Adrenal gland (tissue), 12 donors: ENCODE measurements around the gene FAM228A. TPM values are rescaled to one million over a fixed set of nuclear protein-coding genes. Genes with fewer than 3 reads are reported as not detected.

Experiments used
- DNase-seq, 7 donors: peaks; one replicate each; pipeline ENCODE4 v3.0.0-alpha.2; 2019 to 2020
- H3K27ac ChIP-seq, 5 donors: fragments of 200-600 bp; sonication (generic) in 4 of 5; 1 replicate in 3 of 5; 2 replicates in 2 of 5; pipeline versions ENCODE4 v1.5.1 to v1.8.0; 2016 to 2020; ENCODE audit warnings: mild to moderate bottlenecking in 1 of 5
- H3K27me3 ChIP-seq: fragments of 200-600 bp; 2 replicates; pipeline ENCODE4 v1.8.0; 2021
- H3K36me3 ChIP-seq, 2 donors: fragments of 200-600 bp; replicated peaks in 1 of 2; 1 replicate in 1 of 2; 2 replicates in 1 of 2; pipeline versions ENCODE4 v1.5.1 to v1.8.0; 2018 to 2022
- H3K4me1 ChIP-seq, 2 donors: fragments of 200-600 bp; replicated peaks in 1 of 2; 1 replicate in 1 of 2; 2 replicates in 1 of 2; pipeline versions ENCODE4 v1.5.1 to v1.8.0; 2018 to 2021
- H3K4me3 ChIP-seq, 4 donors: fragments of 200-600 bp; sonication (generic) in 3 of 4; one replicate each; pipeline ENCODE4 v1.5.1; 2016 to 2018
- H3K9me3 ChIP-seq, 3 donors: fragments of 200-600 bp; sonication (generic) in 1 of 3; replicated peaks in 1 of 3; 1 replicate in 2 of 3; 2 replicates in 1 of 3; pipeline versions ENCODE4 v1.5.1 to v1.8.0; 2016 to 2021
- POLR2A ChIP-seq, 2 donors: fragments of 450-650 bp; IDR thresholded peaks; one replicate each; pipeline ENCODE4 v1.6.1; 2017; ENCODE audit warnings: antibody characterized with exemption in 2 of 2, mild to moderate bottlenecking in 2 of 2, moderate library complexity in 1 of 2
- WGBS, 4 donors: extraction: QIAGEN DNeasy Blood & Tissue Kit in 2 of 4; methylation state at CpG; one replicate each; pipeline versions ENCODE4 v1.1.5 to v1.1.7; 2013 to 2017; 5-methylcytosine and 5-hydroxymethylcytosine counted together
- intact Hi-C, 2 donors: fragments of 100-400 bp; cut with DNase I; formaldehyde crosslinking; loops; one replicate each; pipeline versions ENCODE4 v1.14.1 to v1.15.0; 2022 to 2023
- polyA plus RNA-seq, 3 donors: library from polyadenylated mRNA; stranded (reverse); fragments of 200-250 nt in 2 of 3; fragments of 350-450 nt in 1 of 3; fragmentation: Illumina TruSeq in 1 of 3; extraction: RNeasy Lipid Tissue Mini Kit (QIAGEN cat#74804) in 1 of 3; gene quantifications; one replicate each; pipeline ENCODE4 v1.2.3, GENCODE V29; 2013 to 2014
- total RNA-seq, 9 donors: library from RNA; depleted of rRNA in 4 of 9; stranded (reverse); fragments of >200 nt in 4 of 9; fragments of 120-200 nt in 1 of 9; fragmentation: NEBNext Ultra II Directional in 1 of 9; extraction: Animal tissue kit (Norgen Biotek cat#: 25700) in 1 of 9; gene quantifications; one replicate each; pipeline versions ENCODE4 v1.1.0 to v1.2.4, GENCODE V29; 2013 to 2023
- TF ChIP-seq, protein P1 (sequence below), 6 experiments: fragments of 450-650 bp in 4 of 6; fragments of 200-600 bp in 2 of 6; sonication (generic) in 1 of 6; IDR thresholded peaks; 1 replicate in 5 of 6; 2 replicates in 1 of 6; pipeline versions ENCODE4 v1.5.1 to v1.8.0; 2016 to 2021; ENCODE audit warnings: antibody characterized with exemption in 6 of 6, mild to moderate bottlenecking in 2 of 6, moderate library complexity in 1 of 6
- donor health status: healthy with polysubstance abuse.
- donor health status: Bipolar disorder and iron deficiency.
- donor health status: DM: yes; HTN: yes; CAD: no.
- donor health status: DM: no; HTN: no; CAD: no.
- donor health status: DM: no; HTN: no; CAD: no.
- donor health status: DM: yes; HTN: yes; CAD: no.

FAM228A gene
- total and polyA plus RNA-seq, 12 donors: 0.28 to 2.4 (median 0.72) TPM

DNA sequence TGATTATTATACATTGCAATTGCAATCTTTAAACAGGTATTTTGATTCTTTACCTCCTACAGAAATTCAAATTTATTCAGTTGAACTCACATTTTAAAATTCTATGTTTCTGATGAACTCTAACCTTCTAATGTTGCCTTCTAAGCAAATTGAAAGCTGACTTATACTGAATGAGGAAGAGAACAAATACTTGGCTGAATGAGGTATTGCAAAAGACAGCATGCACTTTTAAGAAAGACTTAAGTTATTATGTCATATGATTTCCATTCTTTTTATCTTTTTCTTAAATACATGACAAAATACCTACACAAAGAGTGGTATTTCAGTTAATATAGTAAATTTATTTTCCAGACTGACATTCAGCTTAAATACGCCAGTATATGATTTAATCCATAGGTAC is 64.7 kb downstream of the FAM228A start:
- intact Hi-C loops: no loop called here
- 93 to 99% (median 97%) methylated on average over 1 of the region's 1 CpG for WGBS, 4 donors
- no peak overlapping the region for H3K4me3 ChIP-seq

More for the DNA sequence above, 64.7 kb downstream of the FAM228A start:
- DNase-seq: no peak
- Histone ChIP-seq H3K27me3 (no peaks in the 10 kb centered on the region), H3K9me3 (no peaks in the 10 kb centered on the region), H3K4me1 (no peaks in the 10 kb centered on the region), H3K36me3 (peaks cover 0 to 5% of the 10 kb centered on the region in 2 donors), H3K27ac (no peak overlapping the region)
- TF ChIP-seq POLR2A (IDR thresholded peaks at IDR 0.05): no peak
- TF ChIP-seq, protein P1, sequence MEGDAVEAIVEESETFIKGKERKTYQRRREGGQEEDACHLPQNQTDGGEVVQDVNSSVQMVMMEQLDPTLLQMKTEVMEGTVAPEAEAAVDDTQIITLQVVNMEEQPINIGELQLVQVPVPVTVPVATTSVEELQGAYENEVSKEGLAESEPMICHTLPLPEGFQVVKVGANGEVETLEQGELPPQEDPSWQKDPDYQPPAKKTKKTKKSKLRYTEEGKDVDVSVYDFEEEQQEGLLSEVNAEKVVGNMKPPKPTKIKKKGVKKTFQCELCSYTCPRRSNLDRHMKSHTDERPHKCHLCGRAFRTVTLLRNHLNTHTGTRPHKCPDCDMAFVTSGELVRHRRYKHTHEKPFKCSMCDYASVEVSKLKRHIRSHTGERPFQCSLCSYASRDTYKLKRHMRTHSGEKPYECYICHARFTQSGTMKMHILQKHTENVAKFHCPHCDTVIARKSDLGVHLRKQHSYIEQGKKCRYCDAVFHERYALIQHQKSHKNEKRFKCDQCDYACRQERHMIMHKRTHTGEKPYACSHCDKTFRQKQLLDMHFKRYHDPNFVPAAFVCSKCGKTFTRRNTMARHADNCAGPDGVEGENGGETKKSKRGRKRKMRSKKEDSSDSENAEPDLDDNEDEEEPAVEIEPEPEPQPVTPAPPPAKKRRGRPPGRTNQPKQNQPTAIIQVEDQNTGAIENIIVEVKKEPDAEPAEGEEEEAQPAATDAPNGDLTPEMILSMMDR (IDR thresholded peaks at IDR 0.05): no peak

Other genes with a start within 250 kb of the FAM228A start
- gene ATAD2B, start 247.9 kb upstream of the FAM228A start, total RNA-seq: 10 to 100 TPM in 8 of 9 donors, 1 to 10 TPM in 1; 3.4 to 26.7 (median 18.0) TPM
- 1 to 10 TPM; 4.1 to 6.4 (median 5.9) TPM for gene ATAD2B, start 247.9 kb upstream of the FAM228A start, polyA plus RNA-seq
- gene UBXN2A, start 234.6 kb upstream of the FAM228A start, total RNA-seq: 10 to 100 TPM in 6 of 9 donors, 1 to 10 TPM in 3; 6.2 to 17.3 (median 14.1) TPM
- gene UBXN2A, start 234.6 kb upstream of the FAM228A start, polyA plus RNA-seq: 10 to 100 TPM in 1 of 3 donors, 1 to 10 TPM in 2; 5.4 to 11.4 (median 5.4) TPM
- under 1 TPM in 3 of 9 donors, not detected in 6; 0.30 to 0.61 (median 0.44) TPM for gene MFSD2B, start 165.0 kb upstream of the FAM228A start, total RNA-seq
- under 1 TPM in 2 of 3 donors, not detected in 1; 0.03 to 0.16 TPM for gene MFSD2B, start 165.0 kb upstream of the FAM228A start, polyA plus RNA-seq
- gene WDCP, start 127.7 kb upstream of the FAM228A start, total RNA-seq: 10 to 100 TPM in 5 of 9 donors, 1 to 10 TPM in 4; 4.1 to 18.0 (median 12.5) TPM
- gene WDCP, start 127.7 kb upstream of the FAM228A start, polyA plus RNA-seq: 10 to 100 TPM in 1 of 3 donors, 1 to 10 TPM in 2; 1.9 to 13.0 (median 2.0) TPM
- gene FKBP1B, start 125.3 kb upstream of the FAM228A start, total RNA-seq: 10 to 100 TPM in 2 of 9 donors, 1 to 10 TPM in 7; 3.7 to 18.2 (median 5.7) TPM
- gene FKBP1B, start 125.3 kb upstream of the FAM228A start, polyA plus RNA-seq: 1 to 10 TPM; 4.4 to 8.1 (median 7.0) TPM
- 100 to 1,000 TPM in 3 of 9 donors, 10 to 100 TPM in 6; 61.2 to 209 (median 81.2) TPM for gene SF3B6, start 98.7 kb upstream of the FAM228A start, total RNA-seq
- gene SF3B6, start 98.7 kb upstream of the FAM228A start, polyA plus RNA-seq: 100 to 1,000 TPM in 1 of 3 donors, 10 to 100 TPM in 2; 70.1 to 173 (median 75.8) TPM
- gene TP53I3, start 90.2 kb upstream of the FAM228A start, total RNA-seq: 10 to 100 TPM; 18.4 to 31.8 (median 26.9) TPM
- 10 to 100 TPM; 18.8 to 50.0 (median 48.4) TPM for gene TP53I3, start 90.2 kb upstream of the FAM228A start, polyA plus RNA-seq
- gene PFN4, start 51.7 kb upstream of the FAM228A start, total RNA-seq: 1 to 10 TPM in 2 of 9 donors, under 1 TPM in 4, not detected in 3; 0.41 to 1.6 (median 0.88) TPM
- gene PFN4, start 51.7 kb upstream of the FAM228A start, polyA plus RNA-seq: 1 to 10 TPM in 1 of 3 donors, under 1 TPM in 2; 0.82 to 2.7 (median 0.84) TPM
- 10 to 100 TPM in 8 of 9 donors, 1 to 10 TPM in 1; 1.9 to 33.0 (median 28.9) TPM for gene FAM228B, start 51.6 kb upstream of the FAM228A start, total RNA-seq
- 100 to 1,000 TPM in 1 of 3 donors, 10 to 100 TPM in 2; 18.8 to 141 (median 66.3) TPM for gene FAM228B, start 51.6 kb upstream of the FAM228A start, polyA plus RNA-seq
- 100 to 1,000 TPM in 1 of 9 donors, 10 to 100 TPM in 8; 35.1 to 108 (median 59.8) TPM for gene ITSN2, start 185.5 kb downstream of the FAM228A start, total RNA-seq
- gene ITSN2, start 185.5 kb downstream of the FAM228A start, polyA plus RNA-seq: 10 to 100 TPM; 39.2 to 63.2 (median 39.3) TPM